Epidermal melanocyte (primary cell): Measurements from ENCODE around the gene RBP2.

ENCODE experiments used
- DNase-seq: peaks from one replicate; pipeline ENCODE4 v3.0.0; 2011; ENCODE audit warnings: low spot score; ENCODE audit not compliant: insufficient read length

The RBP2 gene

GRCh38 chr3:139481116-139481515 is 4.8 kb upstream of the RBP2 start:
- DNase-seq = no peak

DNA sequence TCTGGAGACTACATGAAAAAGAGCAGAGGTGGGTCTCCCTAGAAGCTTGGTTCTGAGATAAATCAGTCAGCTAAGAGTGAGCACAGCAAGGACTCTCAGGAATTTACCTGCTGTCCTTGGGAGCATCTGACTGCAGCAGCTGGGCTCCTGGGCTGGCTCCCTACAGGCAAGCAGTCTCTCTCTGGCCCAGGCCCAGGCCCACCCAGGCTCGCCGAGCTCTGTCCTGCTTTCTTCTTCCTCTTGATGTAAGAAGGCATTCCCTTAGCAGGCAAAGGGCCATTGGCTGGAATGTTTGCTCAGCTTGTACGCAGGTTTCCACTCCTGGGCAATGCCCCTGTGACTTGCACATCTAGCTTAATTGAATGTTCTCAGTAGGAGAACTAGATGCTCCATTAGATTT is 4.3 kb upstream of the RBP2 start:
- no peak for DNase-seq

DNA sequence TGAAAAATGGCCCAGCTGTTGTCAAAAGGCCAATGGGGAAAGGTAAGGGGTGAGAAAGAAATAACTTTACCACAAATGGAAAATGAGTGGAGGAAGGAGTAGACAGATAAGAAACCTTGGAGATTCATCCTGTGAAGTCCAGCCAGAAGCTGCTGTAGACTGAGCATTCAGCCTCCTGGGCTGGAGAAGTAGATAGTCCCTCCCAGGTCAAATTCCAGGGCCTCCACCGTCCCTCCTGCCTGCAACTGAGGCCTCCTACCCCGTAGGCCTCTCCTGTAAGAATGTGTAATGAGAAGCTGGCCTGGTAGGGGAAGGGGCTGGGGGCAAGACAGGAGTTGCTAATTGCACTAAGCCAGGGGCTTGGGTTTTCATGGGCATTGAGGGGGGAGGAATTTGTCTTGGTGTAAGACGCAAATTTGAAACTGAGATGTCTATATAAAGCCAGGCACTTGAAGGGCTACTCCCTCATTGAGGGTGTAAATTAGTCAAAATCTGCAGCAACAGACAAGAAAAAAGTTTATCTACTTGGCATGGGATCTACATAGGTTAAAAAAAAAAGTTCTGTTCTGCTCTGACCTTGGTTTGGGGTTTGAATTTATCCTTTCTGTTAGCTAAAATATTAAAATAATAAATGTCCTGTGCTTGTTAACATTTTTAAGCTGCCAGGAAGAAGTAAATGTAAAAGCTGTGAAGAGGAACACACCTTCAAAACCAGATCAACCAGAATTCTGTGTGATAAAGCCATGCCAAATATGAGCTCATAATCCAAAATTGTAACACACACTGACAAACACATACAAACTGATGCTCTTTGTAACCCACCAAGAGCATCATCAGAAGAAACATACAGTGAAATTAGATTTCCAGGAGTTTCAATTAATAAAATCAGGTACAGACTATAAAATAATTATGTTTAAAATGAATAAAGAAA is 1.7 kb upstream of the RBP2 start:
- DNase-seq = no peak

DNA sequence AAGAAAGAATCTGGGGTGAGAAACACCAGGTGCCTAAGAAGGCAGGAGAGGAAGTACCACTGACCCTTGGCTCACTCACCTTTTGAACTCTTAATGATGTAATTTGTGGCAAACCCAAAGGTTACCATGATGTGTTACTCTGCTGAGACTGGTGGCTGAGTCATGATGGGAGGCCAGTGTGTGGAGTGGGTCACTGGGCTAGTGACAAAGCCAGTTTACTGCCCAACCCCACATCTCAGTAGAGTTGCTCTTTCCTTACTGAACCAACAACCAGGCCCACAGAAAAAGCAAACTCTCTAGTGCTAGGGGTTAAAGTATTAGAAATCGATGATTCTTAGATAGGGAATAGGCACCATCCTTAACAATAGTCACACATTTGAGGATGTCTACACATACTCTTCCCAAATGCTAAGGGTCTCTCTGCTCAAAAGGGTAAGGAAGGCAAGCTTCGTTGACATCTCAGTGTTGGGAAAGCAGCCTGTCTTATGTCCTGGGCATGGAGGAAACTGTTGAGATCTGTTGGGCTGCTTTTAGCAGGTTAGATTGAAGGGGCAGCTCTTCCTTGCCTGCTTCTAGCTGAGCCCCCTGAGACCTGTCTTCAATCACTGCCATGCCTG is 3.1 kb downstream of the RBP2 start:
- no peak for DNase-seq

DNA sequence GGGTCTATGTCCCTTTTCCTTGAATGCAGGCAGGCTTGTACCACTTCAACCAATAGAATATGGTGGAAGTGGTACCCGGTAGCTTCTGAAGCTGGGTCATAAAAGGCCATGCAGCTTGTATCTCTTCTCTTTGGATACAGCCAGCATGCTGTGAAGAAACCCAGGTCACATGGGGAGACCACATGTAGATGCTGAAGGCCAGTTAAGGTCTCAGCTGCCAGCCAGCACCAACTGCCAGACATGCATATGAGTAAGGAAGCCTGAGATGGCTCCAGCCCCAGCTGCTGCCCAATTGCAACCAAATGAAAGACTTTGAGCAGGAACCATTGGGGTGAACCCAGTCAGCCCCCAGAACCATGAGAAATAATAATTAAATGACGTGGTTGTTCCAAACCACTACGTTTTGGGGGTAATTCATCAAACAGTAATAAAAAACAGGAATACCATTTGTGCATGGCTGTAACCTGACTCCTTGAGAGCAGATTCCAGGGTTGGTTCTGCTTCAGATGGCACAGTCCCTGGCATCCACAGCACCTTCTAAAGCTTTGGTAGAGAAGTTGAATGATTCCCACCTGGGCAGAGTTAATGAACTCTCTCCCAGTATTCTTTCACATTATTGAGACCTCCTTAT is 3.8 kb downstream of the RBP2 start:
- DNase-seq = no peak

GRCh38 chr3:139470199-139470598 is 6.1 kb downstream of the RBP2 start:
- DNase-seq = no peak

- DNase-seq = no peak
Measured at GRCh38 chr3:139468399-139468798, 7.9 kb downstream of the RBP2 start.

GRCh38 chr3:139466360-139466759 is 10.0 kb downstream of the RBP2 start:
- no peak for DNase-seq

DNA sequence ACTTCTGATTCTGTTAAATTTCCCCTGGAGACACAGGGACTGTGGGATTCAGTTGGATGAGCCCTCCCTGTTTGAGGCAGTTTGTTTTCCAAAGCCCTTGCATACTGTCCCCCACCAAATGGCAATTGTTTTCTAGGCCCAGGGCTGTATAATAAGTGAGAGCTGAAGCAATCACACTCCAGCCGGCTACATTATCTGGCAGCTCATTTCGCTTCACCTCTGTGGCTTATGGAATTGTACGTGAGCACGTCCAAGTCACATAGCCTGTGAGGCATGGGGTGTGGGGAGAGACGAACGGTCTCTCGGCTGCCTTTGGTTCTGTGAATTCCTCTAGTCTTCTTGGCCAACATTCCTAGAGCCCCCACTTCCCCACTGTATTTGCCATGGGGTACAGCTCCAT is 10.7 kb downstream of the RBP2 start:
- DNase-seq = no peak

GRCh38 chr3:139463466-139463865 is 12.8 kb downstream of the RBP2 start:
- no peak for DNase-seq

GRCh38 chr3:139460529-139460928 is 15.8 kb downstream of the RBP2 start:
- DNase-seq = no peak

- no peak for DNase-seq
Measured at GRCh38 chr3:139460076-139460475, 16.2 kb downstream of the RBP2 start.

DNA sequence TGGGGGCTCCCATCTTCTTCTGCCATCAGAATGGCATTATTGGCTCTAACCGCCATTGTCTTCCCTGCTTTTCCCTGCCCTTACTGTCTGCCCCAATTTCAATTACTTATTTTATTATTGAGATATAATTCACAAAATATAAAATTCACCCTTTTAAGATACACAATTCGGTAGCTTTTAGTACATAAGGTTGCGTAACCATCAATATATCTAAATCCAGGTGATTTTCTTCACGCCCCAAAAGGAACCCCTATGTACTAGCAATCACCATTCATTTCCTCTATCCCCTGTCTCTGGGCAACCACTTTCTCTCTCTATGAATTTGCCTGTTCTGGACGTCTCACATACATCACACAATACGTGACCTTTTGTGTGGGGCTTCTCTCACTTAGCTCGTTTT is 18.0 kb downstream of the RBP2 start:
- DNase-seq = no peak

DNA sequence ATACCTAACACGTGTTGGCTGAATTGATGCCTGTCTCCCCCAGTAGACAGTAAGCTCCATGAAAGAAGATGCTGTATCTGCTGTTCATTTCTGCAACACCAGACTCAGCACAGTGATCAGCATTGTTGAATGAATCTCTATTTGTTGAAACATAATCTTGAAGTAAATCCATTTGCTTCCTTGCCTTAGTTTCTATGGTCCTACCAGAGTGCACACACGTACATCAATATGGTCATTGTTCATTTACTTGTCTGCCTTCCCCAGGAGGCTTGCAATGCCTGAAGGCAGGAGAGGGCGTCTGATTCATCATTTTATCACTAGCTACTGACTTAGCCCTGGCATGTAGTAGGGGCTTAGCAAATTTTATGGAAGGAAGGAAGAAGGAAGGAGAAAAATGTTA is 19.2 kb downstream of the RBP2 start:
- DNase-seq = peak; percentile 43

GRCh38 chr3:139456386-139456785 is 19.9 kb downstream of the RBP2 start:
- no peak for DNase-seq

DNA sequence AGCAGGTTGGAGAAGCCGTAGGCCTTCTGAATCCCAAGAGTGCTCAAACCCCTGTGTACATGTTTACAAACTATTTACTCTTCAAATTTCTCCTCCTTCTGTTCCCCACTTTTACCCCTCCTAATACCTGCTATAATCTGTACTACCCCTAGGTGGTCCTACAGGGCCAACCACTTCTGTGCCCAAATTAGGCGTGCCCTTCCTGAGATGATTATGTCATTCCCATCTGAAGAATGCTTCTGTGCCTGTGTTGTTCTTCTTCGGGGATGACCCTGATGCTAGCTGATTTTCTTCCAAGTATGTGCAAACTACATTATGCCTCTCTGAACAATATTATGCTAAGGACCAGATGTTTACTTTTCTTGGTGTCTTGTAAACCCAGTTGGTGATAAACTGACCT is 20.5 kb downstream of the RBP2 start:
- DNase-seq = no peak

DNA sequence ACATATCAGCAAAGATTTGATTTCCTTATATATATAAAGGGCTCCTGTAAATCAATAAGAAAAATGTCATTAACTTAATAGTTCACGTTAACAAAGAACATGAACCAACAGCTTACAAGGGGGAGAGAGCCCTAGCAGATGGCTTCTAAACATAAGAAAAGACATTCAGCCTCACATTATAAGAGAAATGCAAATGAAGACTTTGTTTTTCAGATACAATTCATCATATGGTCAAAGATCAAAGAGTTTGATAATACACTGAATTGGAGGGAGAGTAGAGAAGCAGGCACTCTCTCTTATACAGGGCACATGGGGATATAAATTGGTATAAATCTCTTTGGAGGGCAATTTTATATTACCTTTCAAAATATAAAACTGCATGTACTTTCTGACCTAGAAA is 21.1 kb downstream of the RBP2 start:
- no peak for DNase-seq

- DNase-seq = no peak
Measured at GRCh38 chr3:139454346-139454745, 22.0 kb downstream of the RBP2 start.

DNA sequence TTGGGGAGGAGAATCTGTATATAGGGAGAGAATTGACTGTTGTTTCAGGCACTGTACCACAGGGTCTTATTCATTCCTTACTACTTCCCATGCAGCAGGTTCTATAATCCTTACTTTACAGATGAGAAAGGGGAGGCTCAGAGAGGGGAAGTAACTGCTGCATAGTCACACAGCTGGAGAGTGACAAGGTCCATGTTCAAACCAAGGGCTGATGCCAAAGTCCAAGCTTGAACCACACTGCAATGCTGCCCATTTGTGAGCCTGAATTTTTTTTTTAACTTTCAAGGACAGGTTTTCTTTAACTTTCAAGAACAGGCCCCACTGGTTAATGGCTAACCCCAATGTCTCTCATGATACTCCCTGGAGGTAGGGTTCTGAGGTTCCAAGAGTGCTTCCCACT is 26.2 kb downstream of the RBP2 start:
- no peak for DNase-seq

DNA sequence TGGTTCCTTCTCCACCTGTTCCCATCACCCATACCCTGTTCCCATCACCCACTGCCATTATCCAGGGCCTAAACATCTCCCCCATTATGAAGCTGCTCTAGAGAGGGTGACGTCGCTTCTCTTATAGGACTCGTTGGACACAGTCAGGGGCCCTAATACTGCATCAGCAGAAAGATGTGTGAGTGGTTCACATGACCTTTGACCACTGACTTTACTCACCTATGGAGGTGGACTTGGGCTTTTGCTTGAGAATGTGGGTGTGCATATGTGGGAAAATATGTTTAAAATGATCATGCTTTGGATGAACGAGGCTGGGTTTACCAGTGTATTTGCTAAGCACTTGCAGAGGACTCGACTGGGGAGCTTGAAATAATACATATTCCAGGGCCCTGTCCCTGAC is 26.8 kb downstream of the RBP2 start:
- no peak for DNase-seq

DNA sequence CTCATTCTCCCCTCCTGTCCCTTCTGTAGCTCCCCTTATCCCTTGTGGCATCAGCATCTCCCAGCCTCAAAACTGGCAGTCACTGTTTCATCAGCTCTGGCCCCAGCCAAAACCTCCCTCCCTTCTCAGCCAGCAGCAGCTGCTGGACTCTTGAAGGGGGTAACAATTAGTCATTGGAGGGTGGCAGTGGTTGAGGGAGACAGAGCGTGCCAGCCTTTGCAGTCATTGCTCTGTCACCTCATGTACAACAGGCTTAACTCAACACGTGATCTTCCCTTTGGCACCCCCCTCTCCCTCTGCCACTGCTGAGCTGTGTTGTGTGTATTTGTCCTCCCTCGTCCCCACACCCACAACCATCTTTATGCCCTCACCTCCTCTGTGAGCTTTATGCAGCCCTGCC is 28.2 kb downstream of the RBP2 start:
- DNase-seq = no peak

- no peak for DNase-seq
Measured at GRCh38 chr3:139447486-139447885, 28.8 kb downstream of the RBP2 start.

DNA sequence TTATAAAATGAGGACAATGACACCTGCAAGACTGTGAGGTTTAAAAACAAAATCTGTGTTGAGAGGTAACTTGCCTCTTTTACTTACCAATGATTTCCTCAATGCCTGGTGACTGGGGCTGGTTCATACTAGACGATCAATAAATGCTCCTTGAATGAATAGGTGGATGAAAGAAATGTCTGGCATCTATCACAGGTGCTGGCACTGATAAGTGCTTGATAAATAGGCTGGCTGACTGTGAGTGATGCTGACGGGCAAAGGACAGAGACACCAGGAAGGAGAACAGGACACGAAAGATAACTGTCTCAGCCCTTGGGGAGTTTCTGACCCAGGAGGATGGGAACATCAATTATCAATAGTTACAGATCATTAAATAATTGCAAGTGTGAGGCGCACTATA is 31.9 kb downstream of the RBP2 start:
- DNase-seq = no peak
